HCT116 (cell line): ENCODE data around the gene GOLGA6A. TPM values are rescaled to one million over a fixed set of nuclear protein-coding genes. Genes with fewer than 3 reads are reported as not detected.

Experiments
- ATAC-seq: fragments of 200-7000 bp; cut with Tn5 transposase; 2 replicates; pipeline ENCODE4 v1.9.1; 2020; ENCODE audit warnings: mild to moderate bottlenecking, moderate library complexity
- BruUV-seq: library from RNA; stranded (reverse); fragments of 400-500 nt; replicated peaks from 2 replicates; lab custom pipeline; 2021; lab: Mats Ljungman, UMichigan
- CTCF ChIA-PET: fragments of 300-600 bp; sonication (Branson Sonifier 250); formaldehyde crosslinking; loops from one replicate; lab custom pipeline; 2021; ENCODE audit warnings: antibody characterized with exemption; lab: Charles Lee
- POLR2A ChIA-PET: fragments of 300-600, 350-600 bp; sonication (Branson Sonifier 250); formaldehyde crosslinking; loops from one replicate; lab custom pipeline; 2021; ENCODE audit warnings: antibody characterized with exemption; lab: Charles Lee
- RAD21 ChIA-PET, 2 experiments: fragments of 300-600 bp; sonication (Branson Sonifier 250); formaldehyde crosslinking; loops; one replicate each; lab custom pipeline; 2023; ENCODE audit warnings: low total read pairs in 2 of 2; ENCODE audit not compliant: uncharacterized antibody in 2 of 2, unreplicated experiment in 2 of 2, low non-redundant PET in 1 of 2; lab: Charles Lee
- DNase-seq: peaks from one replicate; pipeline ENCODE4 v3.0.0-alpha.2; 2010; ENCODE audit warnings: low read depth, low spot score
- H2AFZ ChIP-seq: fragments of 200-600 bp; shearing (Covaris generic), sonication (generic); 2 replicates; pipeline ENCODE4 v1.6.1; 2017; ENCODE audit warnings: low read depth, mixed run types, mixed read lengths, antibody characterized with exemption, low read length; ENCODE audit not compliant: poor library complexity, severe bottlenecking
- H3K27ac ChIP-seq: 2 replicates; pipeline ENCODE4 v1.5.1; 2012; ENCODE audit warnings: low read depth, low read length
- H3K27me3 ChIP-seq: fragments of 200-600 bp; sonication (generic); 2 replicates; pipeline ENCODE4 v1.6.1; 2016; ENCODE audit warnings: mixed run types, low read length, mixed read lengths; ENCODE audit not compliant: insufficient read depth
- H3K36me3 ChIP-seq, 2 experiments: fragments of 200-500 bp in 1 of 2; fragments of 200-600 bp in 1 of 2; sonication (Bioruptor generic) in 1 of 2; sonication (generic) in 1 of 2; 2 replicates each; pipeline versions ENCODE4 v1.5.1 to v1.6.1; 2014 to 2016; ENCODE audit warnings: low read length in 2 of 2, inconsistent platforms in 1 of 2, mixed read lengths in 1 of 2, mixed run types in 1 of 2; ENCODE audit not compliant: insufficient read depth in 2 of 2, control insufficient read depth in 1 of 2
- H3K4me1 ChIP-seq, 2 experiments: fragments of 200-600 bp in 1 of 2; sonication (generic) in 1 of 2; 2 replicates each; pipeline versions ENCODE4 v1.5.1 to v1.6.1; 2012 to 2017; ENCODE audit warnings: low read length in 2 of 2, inconsistent platforms in 1 of 2, mild to moderate bottlenecking in 1 of 2, mixed read lengths in 1 of 2, mixed run types in 1 of 2, moderate library complexity in 1 of 2; ENCODE audit not compliant: insufficient read depth in 2 of 2, control insufficient read depth in 1 of 2
- H3K4me2 ChIP-seq: fragments of 200-600 bp; sonication (generic); 2 replicates; pipeline ENCODE4 v1.6.1; 2017; ENCODE audit warnings: mixed run types, low read length, mixed read lengths
- H3K4me3 ChIP-seq, 2 experiments: fragments of 200-600 bp in 1 of 2; sonication (generic) in 1 of 2; replicated peaks in 1 of 2; 2 replicates each; pipeline ENCODE4 v1.5.1; 2011 to 2016; ENCODE audit warnings: low read length in 2 of 2, control low read depth in 1 of 2, low read depth in 1 of 2, mild to moderate bottlenecking in 1 of 2, mixed read lengths in 1 of 2, mixed run types in 1 of 2
- H3K79me2 ChIP-seq: fragments of 200-600 bp; sonication (generic); 2 replicates; pipeline ENCODE4 v1.6.1; 2017; ENCODE audit warnings: mild to moderate bottlenecking, mixed run types, low read length, moderate library complexity, mixed read lengths; ENCODE audit not compliant: insufficient read depth
- H3K9ac ChIP-seq: fragments of 200-600 bp; sonication (generic); 2 replicates; pipeline ENCODE4 v1.6.1; 2016; ENCODE audit warnings: low read length, mixed read lengths
- H3K9me2 ChIP-seq: fragments of 200-600 bp; sonication (generic), shearing (Covaris generic); 2 replicates; pipeline ENCODE4 v1.6.1; 2017; ENCODE audit warnings: mixed run types, mild to moderate bottlenecking, moderate library complexity; ENCODE audit not compliant: insufficient read depth
- H3K9me3 ChIP-seq, 2 experiments: fragments of 200-500 bp in 1 of 2; fragments of 200-600 bp in 1 of 2; sonication (Bioruptor generic) in 1 of 2; sonication (generic) in 1 of 2; 2 replicates each; pipeline ENCODE4 v1.6.1; 2014 to 2017; ENCODE audit warnings: low read length in 2 of 2, mixed read lengths in 2 of 2, inconsistent platforms in 1 of 2, low read depth in 1 of 2, mild to moderate bottlenecking in 1 of 2, mixed run types in 1 of 2, moderate library complexity in 1 of 2; ENCODE audit not compliant: control insufficient read depth in 1 of 2, insufficient read depth in 1 of 2
- H4K20me1 ChIP-seq: fragments of 200-600 bp; sonication (generic), shearing (Covaris generic); 2 replicates; pipeline ENCODE4 v1.6.1; 2017; ENCODE audit warnings: mixed run types, mild to moderate bottlenecking, moderate library complexity; ENCODE audit not compliant: insufficient read depth
- CBX3 ChIP-seq: IDR thresholded peaks from 2 replicates; pipeline ENCODE4 v1.6.1; 2012; ENCODE audit warnings: low read depth
- ELF1 ChIP-seq: IDR thresholded peaks from 2 replicates; pipeline ENCODE4 v1.6.1; 2012; ENCODE audit warnings: low read depth, borderline replicate concordance
- EZH2phosphoT487 ChIP-seq: fragments of 200-600 bp; IDR thresholded peaks from 2 replicates; pipeline ENCODE4 v1.6.1; 2018; ENCODE audit warnings: antibody characterized with exemption, borderline replicate concordance
- FOSL1 ChIP-seq: IDR thresholded peaks from 2 replicates; pipeline ENCODE4 v1.6.1; 2012; ENCODE audit warnings: low read depth
- JUND ChIP-seq: IDR thresholded peaks from 2 replicates; pipeline ENCODE4 v1.6.1; 2012
- POLR2A ChIP-seq: IDR thresholded peaks from 2 replicates; pipeline ENCODE4 v1.7.0; 2011; ENCODE audit warnings: borderline replicate concordance; ENCODE audit not compliant: insufficient read depth, insufficient read length; ENCODE audit errors: extremely low read depth
- SIN3A ChIP-seq: IDR thresholded peaks from 2 replicates; pipeline ENCODE4 v1.6.1; 2012; ENCODE audit warnings: low read depth
- SP1 ChIP-seq: IDR thresholded peaks from 2 replicates; pipeline ENCODE4 v1.6.1; 2012; ENCODE audit warnings: low read depth
- SRF ChIP-seq: IDR thresholded peaks from 2 replicates; pipeline ENCODE4 v1.6.1; 2012; ENCODE audit warnings: low read depth
- TCF7L2 ChIP-seq: IDR thresholded peaks from 2 replicates; pipeline ENCODE4 v1.7.0; 2011; ENCODE audit warnings: borderline replicate concordance, inconsistent platforms; ENCODE audit not compliant: insufficient read depth, insufficient read length; ENCODE audit errors: extremely low read depth
- YY1 ChIP-seq: IDR thresholded peaks from 2 replicates; pipeline ENCODE4 v1.6.1; 2011; ENCODE audit warnings: low read length, low read depth, moderate library complexity, mild to moderate bottlenecking; ENCODE audit not compliant: insufficient replicate concordance; ENCODE audit errors: extremely low read depth
- ZFX ChIP-seq: fragments of 450-650 bp; IDR thresholded peaks from 2 replicates; pipeline ENCODE4 v1.6.1; 2017
- intact Hi-C: fragments of 100-400 bp; cut with micrococcal nuclease; formaldehyde crosslinking; loops from 2 replicates; pipeline ENCODE4 v1.10.0; 2022
- total RNA-seq: library from RNA; stranded (reverse); gene quantifications from one replicate; pipeline ENCODE4 v1.2.1, GENCODE V29; 2021; ENCODE audit not compliant: unreplicated experiment
- TF ChIP-seq, protein P1 (sequence below): IDR thresholded peaks from 2 replicates; pipeline ENCODE4 v1.6.1; 2012
- TF ChIP-seq, protein P2 (sequence below): IDR thresholded peaks from 2 replicates; pipeline ENCODE4 v1.6.1; 2012

GOLGA6A gene
- total RNA-seq, 1 experiment from 2014 or later, result 0.39 TPM

DNA sequence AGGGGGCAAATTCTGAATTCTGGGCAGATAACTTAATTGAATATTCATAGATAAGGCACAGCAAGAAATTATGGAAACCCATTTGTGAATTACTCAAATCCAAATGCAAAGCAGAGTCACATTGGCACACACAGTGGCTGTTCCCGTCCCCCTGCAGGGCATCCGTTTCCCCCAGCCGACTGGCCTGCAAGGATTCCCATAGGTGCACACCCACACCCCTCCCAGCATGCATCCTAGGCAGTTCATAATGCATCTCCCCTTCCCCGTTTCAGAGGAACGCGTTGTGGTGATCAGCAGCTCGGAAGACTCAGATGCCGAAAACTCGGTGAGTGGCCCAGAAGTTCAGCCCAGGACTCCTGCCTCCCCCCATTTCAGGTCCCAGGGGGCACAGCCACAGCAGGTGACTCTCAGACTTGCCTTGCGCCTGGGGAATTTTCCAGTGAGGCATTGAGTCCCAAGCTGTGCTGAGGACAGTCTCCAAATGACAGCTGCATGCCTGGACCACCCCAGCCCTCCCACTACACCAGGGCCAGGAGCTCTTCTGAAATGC, 48.1 kb downstream of the GOLGA6A start (continued):
- TF ChIP-seq TCF7L2 (no peak), SRF (no peak), ELF1 (no peak), ZFX (no peak)
- TF ChIP-seq, all 23 proteins: peak for 0

DNA sequence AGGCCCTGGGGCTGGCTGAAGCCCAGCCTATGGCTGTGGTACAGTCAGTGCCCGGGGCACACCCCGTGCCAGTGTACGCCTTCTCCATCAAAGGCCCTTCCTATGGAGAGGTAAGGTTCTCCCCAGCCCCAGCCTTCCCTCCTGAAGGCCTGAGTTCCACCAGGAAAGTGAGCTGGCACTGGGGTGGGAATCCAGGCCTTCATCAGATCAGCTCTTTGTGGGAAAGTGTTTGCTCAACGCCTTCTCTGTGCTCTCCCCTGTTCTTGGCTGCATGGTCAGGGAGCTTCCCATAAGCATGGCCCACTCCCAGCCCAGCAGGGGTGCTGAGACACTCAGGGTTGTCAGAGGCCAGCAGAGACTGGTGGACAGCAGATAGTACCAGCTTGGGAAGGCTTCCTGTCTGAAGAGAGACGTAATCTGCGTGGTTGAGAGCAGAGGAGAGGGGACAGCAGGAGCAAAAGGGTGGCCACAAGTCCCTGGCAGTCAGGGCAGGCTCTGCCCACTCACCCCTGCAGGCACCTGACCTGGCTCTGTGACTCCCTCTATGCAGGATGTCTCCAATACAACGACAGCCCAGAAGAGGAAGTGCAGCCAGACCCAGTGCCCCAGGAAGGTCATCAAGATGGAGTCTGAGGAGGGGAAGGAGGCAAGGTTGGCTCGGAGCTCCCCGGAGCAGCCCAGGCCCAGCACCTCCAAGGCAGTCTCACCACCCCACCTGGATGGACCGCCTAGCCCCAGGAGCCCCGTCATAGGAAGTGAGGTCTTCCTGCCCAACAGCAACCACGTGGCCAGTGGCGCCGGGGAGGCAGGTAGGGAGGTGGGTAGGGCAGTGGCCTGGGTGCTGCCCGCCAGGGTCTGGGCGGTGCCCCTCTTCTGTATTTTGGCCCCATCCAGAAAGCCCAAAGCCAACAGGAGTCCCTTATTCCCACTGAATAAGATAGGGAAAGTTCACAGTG, 49.5 kb downstream of the GOLGA6A start:
- TF ChIP-seq ZFX (no peak), SRF (no peak), SP1 (no peak), JUND (no peak), TCF7L2 (no peak), CBX3 (no peak), POLR2A (no peak), SIN3A (no peak), FOSL1 (no peak), YY1 (no peak), EZH2phosphoT487 (no peak)
- TF ChIP-seq, protein P1, sequence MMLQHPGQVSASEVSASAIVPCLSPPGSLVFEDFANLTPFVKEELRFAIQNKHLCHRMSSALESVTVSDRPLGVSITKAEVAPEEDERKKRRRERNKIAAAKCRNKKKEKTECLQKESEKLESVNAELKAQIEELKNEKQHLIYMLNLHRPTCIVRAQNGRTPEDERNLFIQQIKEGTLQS, result no peak
- TF ChIP-seq, protein P2, sequence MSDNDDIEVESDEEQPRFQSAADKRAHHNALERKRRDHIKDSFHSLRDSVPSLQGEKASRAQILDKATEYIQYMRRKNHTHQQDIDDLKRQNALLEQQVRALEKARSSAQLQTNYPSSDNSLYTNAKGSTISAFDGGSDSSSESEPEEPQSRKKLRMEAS, result no peak
- Histone ChIP-seq H3K4me1 (no peaks in the 10 kb centered on the region), H4K20me1 (no peaks in the 10 kb centered on the region), H2AFZ (no peak overlapping the region), H3K36me3 (no peaks in the 10 kb centered on the region; a peak in 1 of 4 replicates), H3K4me3 (no peak overlapping the region), H3K79me2 (no peaks in the 10 kb centered on the region), H3K4me2 (no peak overlapping the region), H3K9me2 (no peaks in the 10 kb centered on the region), H3K27ac (no peak overlapping the region), H3K9me3 (no peaks in the 10 kb centered on the region), H3K9ac (no peak overlapping the region), H3K27me3 (no peaks in the 10 kb centered on the region)
- intact Hi-C loops, result no loop called here
- DNase-seq (no peak), ATAC-seq (no peak)
- BruUV-seq, result no TSS peak
- ChIA-PET RAD21 (no interaction called here), CTCF (interaction anchor here (0.8 kb wide), 1 partner anchor 16 kb away, joined by 3 read pairs; no protein-coding TSS in a partner anchor), POLR2A (no interaction called here)
